Measurements from ENCODE around the gene TJAP1. TPM values are rescaled to one million over a fixed set of nuclear protein-coding genes. Genes with fewer than 3 reads are reported as not detected.

TJAP1 gene
- total RNA-seq, 1 donor from 2014 or later: 20.3 TPM

DNA sequence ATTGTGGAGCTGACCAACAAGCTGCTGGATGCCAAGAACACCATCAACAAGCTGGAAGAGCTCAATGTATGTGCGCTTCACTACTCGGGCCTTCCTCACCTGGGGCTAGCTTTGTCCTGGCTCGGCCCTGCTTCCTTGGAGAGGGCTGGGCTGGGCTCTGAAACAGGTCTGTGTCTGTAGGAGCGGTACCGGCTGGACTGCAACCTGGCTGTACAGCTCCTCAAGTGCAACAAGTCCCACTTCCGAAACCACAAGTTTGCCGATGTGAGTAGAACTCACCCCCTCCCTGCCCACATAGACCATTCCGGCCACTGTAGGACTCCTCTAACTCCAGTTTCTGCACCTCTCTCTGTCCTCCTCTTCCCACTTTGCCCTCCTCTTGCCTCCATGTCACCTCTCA is 26.1 kb downstream of the TJAP1 start:
- DNase-seq (ENCODE audit: low spot score): no peak

DNA sequence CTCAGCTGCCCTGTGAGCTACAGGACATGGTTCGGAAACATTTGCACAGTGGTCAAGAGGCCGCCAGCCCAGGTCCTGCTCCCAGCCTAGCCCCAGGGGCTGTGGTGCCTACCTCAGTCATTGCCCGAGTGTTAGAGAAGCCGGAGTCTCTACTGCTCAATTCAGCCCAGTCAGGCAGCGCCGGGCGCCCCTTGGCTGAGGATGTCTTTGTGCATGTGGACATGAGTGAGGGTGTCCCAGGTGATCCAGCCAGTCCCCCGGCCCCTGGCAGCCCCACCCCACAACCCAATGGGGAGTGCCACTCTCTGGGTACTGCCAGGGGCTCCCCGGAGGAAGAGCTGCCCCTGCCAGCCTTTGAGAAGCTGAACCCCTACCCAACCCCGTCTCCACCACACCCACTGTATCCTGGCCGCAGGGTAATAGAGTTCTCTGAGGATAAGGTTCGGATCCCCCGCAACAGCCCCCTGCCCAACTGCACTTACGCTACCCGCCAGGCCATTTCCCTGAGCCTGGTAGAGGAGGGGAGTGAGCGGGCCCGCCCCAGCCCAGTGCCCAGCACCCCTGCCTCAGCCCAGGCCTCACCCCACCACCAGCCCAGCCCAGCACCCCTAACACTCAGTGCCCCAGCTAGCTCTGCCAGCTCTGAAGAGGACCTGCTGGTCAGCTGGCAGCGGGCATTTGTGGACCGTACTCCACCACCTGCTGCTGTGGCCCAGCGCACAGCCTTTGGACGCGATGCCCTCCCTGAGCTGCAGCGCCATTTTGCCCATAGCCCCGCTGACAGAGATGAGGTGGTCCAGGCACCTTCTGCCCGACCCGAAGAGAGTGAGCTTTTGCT is 27.6 kb downstream of the TJAP1 start:
- DNase-seq (ENCODE audit: low spot score): no peak

DNA sequence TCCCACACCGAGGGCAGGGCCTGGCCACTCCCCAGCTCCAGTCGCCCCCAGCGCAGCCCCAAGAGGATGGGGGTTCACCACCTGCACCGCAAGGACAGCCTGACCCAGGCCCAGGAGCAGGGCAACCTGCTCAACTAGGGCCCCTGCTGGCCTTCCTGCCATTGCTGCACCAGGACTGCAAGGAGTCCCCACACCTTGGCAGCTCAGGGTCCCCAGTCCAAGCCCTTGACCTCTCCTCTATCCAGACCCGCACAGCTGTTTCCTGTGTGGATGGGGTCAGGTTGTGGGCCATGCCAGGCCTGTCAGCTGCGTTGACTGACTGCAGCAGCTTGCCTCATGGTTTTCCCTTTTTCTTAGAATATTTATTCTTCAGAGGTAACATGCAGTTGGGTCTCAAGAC is 28.3 kb downstream of the TJAP1 start:
- no peak for DNase-seq (ENCODE audit: low spot score)

DNA sequence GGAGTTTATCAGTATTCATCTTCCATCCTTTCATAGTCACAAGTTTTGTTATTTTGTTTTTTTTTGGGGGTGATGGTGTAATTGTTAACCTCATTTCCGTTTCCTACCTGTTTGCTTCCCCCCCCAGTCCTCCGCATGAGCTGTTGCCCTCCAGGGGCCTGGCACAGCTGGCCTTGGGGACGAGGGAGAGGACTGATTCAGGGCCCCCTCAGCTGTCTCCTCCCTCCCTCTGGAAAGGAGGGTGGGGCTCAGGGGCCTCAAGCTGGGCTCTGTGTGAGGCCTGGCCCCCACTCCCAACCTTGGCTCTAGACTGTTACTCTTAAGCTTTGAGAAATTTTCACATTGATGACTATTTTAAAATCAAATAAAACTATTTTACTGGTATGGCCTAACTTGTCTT is 28.8 kb downstream of the TJAP1 start:
- no peak for DNase-seq (ENCODE audit: low spot score)

DNA sequence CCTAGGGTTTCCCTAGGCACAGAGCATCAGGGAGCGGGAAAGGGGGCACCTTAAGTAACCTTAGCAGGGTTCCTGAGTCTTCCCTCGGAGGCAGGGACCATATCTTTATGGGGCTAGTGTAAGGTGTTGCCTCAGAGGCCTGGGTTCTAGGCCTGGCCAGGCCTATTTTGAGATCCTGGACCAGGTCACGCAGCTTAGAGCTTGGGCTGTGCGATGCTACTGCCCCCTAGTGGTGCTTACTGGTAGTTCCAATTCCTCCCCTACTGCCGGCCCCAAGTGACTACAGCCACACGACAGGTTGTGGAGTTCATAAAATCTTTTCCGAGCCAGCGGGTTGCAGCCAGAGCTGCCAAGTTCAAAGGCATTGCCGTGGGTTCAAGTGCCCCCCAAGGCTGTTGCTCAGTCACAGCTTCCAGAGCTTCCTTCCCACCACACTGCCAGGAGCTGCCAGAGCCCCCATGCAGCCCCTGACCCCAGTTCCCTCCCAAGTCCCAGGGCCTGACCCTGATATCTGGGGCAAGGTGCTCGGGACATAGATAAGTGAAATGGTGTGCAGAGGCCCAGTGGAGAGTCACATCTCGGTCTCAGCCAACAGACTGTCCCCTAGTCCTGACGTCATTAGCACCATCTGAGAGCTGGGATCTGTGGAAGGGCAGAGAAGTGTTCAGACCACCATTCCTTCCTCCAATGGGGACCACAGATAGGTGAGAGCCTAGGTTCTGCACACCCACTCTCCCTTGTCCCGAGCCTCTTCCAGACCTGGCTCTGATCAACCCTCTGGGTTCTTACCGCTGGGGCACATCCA is 29.5 kb downstream of the TJAP1 start:
- no peak for DNase-seq (ENCODE audit: low spot score)

DNA sequence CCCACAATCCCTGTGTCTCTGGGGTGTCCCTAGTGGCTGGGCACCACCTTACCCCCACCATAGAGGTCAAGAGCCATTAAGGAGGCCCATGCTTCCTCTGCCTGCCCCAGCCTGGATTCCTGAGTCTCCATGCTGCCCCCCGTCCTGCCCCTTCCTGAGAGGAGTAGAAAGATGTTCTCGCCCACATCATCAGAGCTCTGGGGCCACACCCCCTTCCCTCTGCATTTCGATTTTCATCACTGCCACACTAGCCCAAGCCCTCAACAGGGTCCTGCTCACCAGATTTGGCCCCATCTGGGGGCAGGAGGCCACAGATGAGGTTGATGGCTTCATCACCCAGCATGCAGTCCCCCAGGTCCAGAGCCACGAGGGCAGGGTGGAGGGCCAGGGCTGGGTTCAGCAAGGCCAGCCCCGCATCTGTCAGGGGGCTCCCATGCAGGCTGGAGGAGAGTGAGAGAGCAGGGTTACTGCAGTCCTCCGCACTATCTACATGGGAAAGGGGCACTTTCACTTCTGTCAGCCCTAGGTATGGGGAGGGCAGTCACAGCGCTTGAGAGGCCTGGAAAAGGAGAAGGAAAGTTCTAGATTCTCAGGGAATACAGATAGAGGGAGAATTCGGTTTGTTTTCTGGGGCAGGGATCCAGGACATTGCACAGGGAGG is 31.2 kb downstream of the TJAP1 start:
- DNase-seq (ENCODE audit: low spot score): no peak

DNA sequence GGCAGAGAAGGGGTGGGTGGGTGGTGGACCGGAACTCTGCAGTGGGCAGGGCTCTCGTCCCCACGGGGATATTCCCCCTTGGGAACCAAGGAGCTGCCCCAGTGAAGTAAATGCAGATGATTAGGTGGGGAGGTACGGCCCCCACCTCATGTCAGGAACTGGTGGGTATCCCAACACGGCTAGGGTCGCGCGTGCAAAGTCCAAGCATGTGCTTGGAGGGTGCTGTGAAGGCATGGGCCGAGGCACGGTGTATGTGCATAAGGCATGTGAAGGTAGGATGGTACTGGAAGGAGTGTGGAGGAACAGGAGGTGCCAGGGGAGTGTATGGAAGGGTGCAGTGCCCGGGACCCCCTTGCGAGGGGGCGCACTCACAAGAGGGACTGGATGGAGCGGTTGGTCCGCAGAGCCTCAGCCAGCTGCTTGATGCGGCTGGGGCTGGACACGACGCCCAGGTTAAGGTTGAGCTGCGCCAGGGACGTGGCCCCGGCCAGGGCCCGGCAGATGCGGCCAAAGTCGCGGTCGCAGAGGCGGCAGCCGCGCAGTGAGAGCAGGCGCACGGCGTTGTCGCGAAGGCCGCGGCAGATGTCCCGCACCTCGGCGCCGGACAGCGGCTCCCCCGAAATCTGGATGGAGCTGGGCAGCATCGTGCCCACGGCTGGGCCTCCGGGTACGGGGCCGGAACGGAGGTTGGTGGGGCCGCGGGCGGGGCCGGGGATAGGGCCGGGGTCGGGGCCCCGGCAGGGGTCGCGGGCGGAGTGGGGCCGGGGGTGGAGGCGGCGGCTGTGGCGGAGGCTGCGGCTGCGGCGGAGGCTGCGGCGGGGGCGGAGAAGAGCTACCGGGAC is 32.0 kb downstream of the TJAP1 start:
- no peak for DNase-seq (ENCODE audit: low spot score)

DNA sequence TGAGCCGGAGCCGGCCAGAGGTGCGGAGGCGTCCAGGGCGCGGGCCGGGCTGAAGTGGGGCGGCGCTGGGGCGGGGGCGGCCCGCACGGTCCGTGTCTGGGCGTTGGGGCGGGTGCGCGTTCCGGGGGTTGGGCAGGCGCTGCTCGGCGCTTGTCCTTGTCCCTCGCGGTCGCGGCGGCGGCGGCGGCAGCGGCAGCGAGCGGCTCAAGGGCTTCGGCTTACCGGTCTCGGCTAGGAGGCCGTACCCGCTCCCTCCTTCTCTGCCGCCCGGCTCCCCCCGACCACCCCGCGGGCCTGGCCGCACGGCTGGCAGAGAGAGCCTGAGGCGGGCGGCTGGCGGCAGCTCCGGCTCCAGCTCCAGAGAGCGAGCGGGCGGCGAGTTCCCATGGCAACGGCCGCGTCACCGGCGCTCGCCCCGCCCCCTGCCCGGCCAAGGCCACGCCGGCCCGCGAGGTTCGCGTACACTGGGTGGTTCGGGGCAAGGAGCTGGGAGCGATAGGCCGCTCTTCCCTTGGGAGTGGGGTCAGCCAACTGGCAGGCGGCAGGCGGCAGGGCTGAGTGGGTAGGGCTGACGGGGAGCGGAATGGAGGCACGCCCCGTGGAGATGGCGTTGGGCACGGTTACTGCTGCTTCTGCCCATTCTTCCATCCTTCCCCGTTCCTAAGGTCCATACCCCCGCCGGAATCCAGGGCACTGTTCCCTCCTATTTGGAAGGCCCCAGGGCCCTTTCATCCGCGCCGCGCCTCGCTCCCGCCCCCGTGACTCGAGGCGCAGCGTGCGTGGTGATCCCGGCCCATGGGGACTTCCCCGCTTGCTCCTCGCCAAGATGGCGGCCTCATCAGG is 32.8 kb downstream of the TJAP1 start, which contains the start of gene LRRC73:
Gene LRRC73, minus strand, starts transcription at position 363 of the 843 bp plus-strand sequence. CDS start 561 bp downstream, outside the sequence.
- DNase-seq (ENCODE audit: low spot score): peak; percentile 96

DNA sequence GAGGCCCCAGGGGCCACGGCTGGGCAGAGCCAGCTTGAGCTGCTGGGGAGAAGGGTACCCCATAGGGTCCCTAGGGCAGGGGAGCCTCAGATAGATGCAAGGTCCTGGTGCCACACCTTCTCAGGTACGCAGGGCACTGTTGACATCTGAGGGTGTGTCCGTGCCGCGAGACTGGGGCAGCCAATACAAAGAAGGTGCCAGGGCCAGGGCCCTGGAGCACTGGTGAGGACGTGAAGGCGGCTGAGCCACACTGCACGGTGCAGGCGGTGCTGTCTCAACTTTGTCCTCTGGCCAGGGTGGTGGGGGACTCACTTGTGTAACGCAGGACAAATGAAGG is 33.4 kb downstream of the TJAP1 start:
- DNase-seq (ENCODE audit: low spot score): no peak

DNA sequence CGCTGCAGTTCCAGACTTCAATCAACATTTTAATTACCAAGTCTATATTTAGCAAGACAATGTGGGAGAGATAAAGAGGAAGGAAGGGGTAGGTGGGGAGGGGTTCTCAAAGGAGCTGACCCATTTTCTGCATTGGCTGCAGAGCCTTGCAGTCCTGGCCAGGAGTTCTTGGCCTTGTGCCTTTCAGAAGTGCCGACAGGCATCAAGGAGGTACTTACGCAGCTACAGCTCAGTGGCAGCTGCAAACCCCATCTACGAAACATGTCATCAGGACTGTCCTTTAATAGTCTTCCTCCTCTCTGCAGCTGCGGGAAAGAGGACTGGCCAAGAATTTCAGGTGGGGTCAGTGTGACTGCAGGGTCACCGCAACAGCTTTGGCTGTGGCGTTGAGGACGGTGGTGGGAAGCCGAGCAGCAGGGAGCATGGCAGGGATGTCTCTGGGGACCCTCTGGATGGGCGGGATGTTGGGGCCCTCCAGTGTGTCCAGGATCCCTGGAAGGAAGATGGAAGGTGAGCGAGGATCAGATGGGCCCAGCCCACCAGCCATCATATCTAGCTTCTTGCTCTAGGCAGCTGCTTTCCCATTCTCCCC is 34.5 kb downstream of the TJAP1 start:
- no peak for DNase-seq (ENCODE audit: low spot score)

DNA sequence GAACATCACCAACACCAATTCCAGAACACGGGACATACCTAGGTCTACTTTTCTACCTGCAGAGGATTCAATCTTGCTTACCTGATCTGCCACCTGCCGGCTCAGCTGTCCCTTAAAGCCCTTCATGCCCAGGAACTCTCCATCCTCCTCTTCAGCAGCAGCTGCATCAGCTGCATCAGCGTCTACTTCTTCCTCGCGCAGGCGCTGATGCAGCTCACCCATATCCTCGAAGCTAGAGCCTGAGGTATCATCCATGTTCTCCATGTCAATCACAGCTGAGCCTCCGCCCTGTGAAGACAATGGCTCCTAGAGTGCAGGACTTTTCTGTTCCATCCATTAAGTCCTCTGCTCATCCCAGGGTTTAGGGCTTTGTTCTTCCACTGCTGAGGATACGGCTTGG is 38.4 kb downstream of the TJAP1 start:
- DNase-seq (ENCODE audit: low spot score): no peak

DNA sequence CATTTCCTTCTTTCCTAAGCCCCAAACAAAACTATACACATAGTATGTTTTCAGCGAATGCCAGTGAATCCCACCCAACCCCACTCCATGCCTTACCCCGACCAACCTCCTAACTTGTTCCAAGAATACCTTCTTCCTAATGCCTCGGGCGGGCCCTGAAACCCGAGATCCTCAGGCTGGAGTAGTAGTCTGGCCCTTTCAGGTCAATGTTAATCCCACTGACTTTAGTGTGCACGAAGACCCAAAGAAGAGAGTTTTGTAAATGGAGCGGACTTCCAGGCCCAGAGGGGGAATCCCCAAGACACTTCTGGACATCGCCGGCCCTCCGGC is 39.0 kb downstream of the TJAP1 start:
- DNase-seq (ENCODE audit: low spot score): no peak

DNA sequence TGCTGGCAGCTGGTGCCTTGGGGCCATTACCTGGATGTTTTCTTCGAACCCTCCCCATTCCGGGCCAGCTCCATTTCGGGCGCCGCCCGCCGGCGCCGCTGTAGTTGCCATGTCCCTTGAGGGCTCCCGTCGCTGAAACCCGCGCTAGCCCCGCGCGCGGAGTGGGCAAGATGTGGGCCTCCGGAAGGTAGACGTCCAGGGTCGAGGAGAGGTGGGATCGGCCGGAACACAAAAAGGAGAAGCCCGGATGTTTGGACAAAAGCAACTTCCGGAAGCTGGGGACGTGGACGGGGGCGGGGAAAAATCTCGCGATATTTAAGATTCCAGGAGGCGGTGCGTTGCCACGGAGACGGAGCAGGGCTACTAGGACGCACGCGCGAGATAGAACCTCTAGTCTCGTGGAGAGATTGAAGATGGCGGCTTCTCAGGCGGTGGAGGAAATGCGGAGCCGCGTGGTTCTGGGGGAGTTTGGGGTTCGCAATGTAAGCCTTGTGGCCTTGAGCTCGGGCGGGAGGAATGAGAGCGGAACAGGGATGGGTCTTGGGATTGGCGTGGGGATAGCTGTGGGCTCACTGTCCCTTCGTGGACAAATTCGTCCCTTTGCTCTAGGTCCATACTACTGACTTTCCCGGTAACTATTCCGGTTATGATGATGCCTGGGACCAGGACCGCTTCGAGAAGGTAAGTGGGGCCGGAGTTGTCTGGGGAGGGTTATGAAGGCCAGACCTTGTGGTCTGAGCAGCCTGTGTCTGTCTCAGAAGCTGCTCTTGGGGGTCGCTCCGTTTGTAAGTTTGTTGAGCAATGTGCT is 39.5 kb downstream of the TJAP1 start, which contains the start of the genes POLR1C and YIPF3:
Gene POLR1C, plus strand, starts transcription at position 393 of the 808 bp plus-strand sequence. Its CDS starts 21 bp downstream, at position 414.
Gene YIPF3, minus strand, starts transcription at position 230 of the 808 bp plus-strand sequence. Its CDS starts 119 bp downstream, at position 111.
- peak; percentile 97 for DNase-seq (ENCODE audit: low spot score)

DNA sequence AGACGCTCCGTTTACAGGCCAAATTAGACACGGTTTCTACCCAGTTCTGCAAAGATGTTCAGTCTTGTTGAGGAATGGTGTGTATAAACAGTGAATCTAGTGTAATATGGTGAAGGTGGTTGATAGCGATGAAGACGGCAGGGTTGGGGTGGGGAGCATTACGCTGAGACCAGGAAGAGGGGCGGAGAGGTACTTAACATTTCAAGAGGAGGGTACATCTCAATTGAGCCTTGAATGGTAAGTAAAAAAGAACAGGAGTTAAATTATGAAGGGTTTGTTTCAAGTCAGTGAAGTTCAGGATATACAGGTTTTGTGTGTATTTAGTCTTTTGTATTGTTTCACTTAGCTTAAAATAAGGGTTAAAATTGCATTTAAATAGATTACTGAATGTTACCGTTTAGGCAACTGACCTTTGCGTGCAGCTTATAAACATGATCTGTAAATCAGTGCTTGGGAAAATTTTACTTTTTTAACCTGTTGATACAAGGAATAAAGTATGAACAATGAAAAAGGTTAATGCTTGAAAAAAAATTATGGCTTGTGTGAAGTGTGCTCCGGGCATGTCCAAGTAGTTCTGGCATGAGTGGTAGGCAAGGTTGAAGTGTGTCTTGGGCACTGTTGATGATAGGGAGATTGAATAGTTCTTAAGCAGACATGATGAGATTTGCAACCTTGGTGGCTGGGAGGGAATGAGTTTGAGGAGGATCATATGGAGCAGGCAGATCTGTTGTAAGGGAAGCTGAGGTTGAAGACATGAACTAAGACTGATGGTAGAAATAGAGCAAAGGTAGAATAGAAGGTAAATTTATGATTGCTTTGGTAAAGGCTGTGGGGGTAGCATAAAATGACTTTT is 40.4 kb downstream of the TJAP1 start:
- DNase-seq (ENCODE audit: low spot score): no peak

DNA sequence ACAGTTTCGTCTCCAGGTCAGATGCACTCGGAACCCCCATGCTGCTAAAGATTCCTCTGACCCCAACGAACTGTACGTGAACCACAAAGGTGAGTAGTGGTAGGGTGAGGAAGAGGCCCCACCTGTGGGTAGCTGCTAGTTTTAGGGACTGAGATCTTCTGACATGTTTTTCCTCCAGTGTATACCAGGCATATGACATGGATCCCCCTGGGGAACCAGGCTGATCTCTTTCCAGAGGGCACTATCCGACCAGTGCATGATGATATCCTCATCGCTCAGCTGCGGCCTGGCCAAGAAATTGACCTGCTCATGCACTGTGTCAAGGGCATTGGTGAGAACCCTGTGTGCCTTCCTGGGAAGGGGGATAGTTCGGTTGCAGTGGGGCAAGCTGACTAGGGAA is 42.7 kb downstream of the TJAP1 start:
- no peak for DNase-seq (ENCODE audit: low spot score)

DNA sequence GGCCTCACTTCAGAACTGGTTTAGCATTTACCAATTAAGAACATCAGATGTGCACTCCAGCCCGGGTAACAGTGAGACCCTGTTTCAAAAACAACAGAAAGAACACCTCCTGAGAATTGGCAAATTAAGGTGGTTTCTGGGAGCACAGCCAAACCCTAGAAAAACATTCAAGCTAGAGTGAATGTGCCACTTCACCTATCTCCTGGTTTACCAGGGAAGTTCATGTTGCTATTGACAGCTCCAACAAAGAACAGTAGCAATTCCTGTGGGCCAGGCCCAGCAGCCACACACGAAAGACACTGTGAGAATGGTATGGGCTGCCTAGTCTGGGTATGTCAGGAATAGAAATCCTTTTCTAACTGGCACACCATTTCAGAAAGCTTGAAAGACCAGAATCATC is 44.5 kb downstream of the TJAP1 start:
- no peak for DNase-seq (ENCODE audit: low spot score)

DNA sequence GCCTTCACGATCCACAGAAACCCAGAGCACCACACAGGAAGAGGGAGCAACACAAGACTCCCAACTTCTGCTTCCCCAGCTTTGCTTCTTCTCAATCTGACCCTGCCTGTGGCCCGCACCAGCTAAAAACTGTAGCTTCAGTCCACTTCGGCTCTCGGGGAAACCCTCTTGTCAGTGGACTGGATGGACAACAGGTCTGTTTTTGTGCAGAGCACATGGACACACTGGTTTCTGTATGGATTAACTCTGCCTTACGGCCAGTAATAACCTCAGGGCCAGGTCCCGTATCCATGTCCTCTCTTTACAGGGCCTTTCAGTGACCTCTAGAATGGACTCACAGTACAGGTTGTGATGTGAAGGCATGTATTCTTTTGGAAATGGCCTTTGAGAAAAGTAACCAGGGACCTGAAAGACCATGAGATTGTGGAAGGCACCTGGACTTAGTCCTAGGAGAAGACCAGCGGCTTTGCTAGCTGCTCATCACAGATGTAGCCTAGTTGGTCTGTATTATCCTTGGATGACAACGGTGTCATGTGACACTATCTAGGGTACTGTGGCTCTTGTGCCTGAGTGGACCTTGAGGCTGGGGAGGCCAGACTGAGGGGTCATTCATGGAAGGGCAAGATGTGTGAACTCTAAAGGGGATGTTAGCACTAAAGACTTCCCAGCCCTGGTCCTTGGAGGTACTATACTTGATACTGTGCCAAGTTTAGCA is 45.3 kb downstream of the TJAP1 start:
- no peak for DNase-seq (ENCODE audit: low spot score)

Measured in mesenteric fat pad (tissue), 1 donor.